ENCODE data around the gene DNAJB13. TPM values are rescaled to one million over a fixed set of nuclear protein-coding genes. Genes with fewer than 3 reads are reported as not detected.
A peak's percentile ranks its signal among the peaks of the same experiment; 100 is the strongest.

The DNAJB13 gene
- total RNA-seq, 5 donors from 2014 or later (not counting 1 experiment from before 2014, with no cell fraction given): 0.19 to 0.96 (median 0.30) TPM; not detected in 2

DNA sequence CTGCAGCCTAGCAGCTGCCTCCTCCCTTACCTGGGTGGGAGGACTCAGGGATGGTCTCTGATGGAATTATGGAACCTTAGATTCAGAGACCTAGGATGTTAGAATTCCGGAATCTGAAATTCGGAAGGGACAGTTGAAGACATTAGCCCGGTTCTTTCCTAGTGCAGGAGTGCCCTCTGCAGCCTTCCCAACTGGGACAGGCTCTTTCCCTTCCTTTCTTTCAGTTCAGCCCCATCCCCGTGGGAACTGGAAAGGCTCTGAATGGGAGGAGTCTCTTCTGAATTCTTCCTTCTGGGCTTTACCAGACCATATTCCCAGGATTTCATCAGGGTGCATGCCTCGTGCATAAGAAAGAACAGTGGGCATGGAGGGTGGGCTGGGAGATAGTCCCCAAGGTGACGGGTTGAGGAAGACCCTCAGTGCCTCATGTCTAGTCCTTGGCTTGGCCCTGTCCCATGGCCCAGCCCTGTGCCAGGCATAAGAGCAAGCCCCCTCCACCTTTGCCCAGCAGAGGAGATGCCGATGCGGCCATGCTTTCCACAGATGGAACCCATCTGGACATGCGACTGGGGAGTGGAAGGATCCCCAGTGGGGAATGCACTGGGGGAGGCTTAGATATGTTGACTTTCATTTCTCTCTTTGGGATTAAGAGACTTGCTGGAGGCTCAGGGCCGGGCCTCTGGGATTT is 14.4 kb downstream of the DNAJB13 start:
- no peaks in the 10 kb centered on the region for H3K36me3 Mint-ChIP-seq
- POLR2A ChIA-PET: no interaction called here
- peaks cover 37 to 52% (median 48%) of the 10 kb centered on the region in 3 donors for H3K4me1 Mint-ChIP-seq
- H3K27me3 Mint-ChIP-seq: no peaks in the 10 kb centered on the region
- Histone ChIP-seq H3K4me3 (ENCODE audit: control insufficient read depth in 1 of 2, extremely low read depth in 1 of 2, low read length in 1 of 2) (peak overlapping the region in 1 of 2 donors; percentile 27), H3K36me3 (ENCODE audit: control insufficient read depth in 2 of 2, extremely low read depth in 1 of 2, insufficient read depth in 1 of 2, low read length in 1 of 2) (no peaks in the 10 kb centered on the region), H3K4me1 (ENCODE audit: control insufficient read depth in 1 of 2, extremely low read depth in 1 of 2, insufficient read depth in 2 of 2, low read length in 2 of 2) (peaks cover 32 to 63% of the 10 kb centered on the region in 2 experiments), H3K27ac (ENCODE audit: low read length) (no peak overlapping the region), H3K27me3 (replicated peaks in 1 of 2; ENCODE audit: control insufficient read depth in 2 of 2, extremely low read depth in 1 of 2, insufficient read depth in 2 of 2, low read length in 1 of 2) (peaks cover 0 to 3% of the 10 kb centered on the region in 2 experiments), H3K9me3 (no peaks in the 10 kb centered on the region)
- DNase-seq (no peak), ATAC-seq (replicated peaks in 1 of 4) (no peak)
- 82% methylated on average over 5 of the region's 10 CpGs for WGBS (ENCODE audit: insufficient coverage)
- CTCF ChIA-PET: interaction anchor here (0.8 to 1.8 kb wide), 5 partner anchors 15 to 68 kb away, joined by 3 to 7 read pairs (median 4); no protein-coding TSS in a partner anchor
- H3K27ac Mint-ChIP-seq: peak overlapping the region in 1 of 2 donors; percentile 55
- peak overlapping the region in 1 of 3 donors; percentile 67 for H3K4me3 Mint-ChIP-seq
- H3K9me3 Mint-ChIP-seq: no peaks in the 10 kb centered on the region

DNA sequence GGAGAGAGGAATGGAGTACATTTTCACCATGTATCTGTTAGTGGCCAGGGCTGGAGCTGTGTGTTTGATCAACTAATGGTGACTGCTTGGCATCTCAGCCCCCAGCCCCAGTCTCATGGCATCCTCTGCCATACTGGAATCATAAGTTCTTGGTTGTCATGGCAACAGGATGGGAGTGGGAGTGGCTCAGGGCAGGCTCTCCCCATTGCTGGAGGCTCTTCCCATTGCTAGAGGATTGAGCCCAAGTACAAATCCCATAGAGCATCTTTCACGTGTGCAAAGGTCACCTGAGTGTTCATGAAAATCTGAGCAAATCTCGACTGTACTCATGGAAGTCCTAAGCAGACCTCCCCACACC is 14.9 kb downstream of the DNAJB13 start:
- peaks cover 42 to 57% (median 53%) of the 10 kb centered on the region in 3 donors for H3K4me1 Mint-ChIP-seq
- no peaks in the 10 kb centered on the region for H3K27me3 Mint-ChIP-seq
- Histone ChIP-seq H3K9me3 (no peaks in the 10 kb centered on the region), H3K4me1 (ENCODE audit: control insufficient read depth in 1 of 2, extremely low read depth in 1 of 2, insufficient read depth in 2 of 2, low read length in 2 of 2) (peaks cover 36 to 68% of the 10 kb centered on the region in 2 experiments), H3K4me3 (ENCODE audit: control insufficient read depth in 1 of 2, extremely low read depth in 1 of 2, low read length in 1 of 2) (no peak overlapping the region), H3K27me3 (replicated peaks in 1 of 2; ENCODE audit: control insufficient read depth in 2 of 2, extremely low read depth in 1 of 2, insufficient read depth in 2 of 2, low read length in 1 of 2) (peaks cover 0 to 3% of the 10 kb centered on the region in 2 experiments), H3K27ac (ENCODE audit: low read length) (no peak overlapping the region), H3K36me3 (ENCODE audit: control insufficient read depth in 2 of 2, extremely low read depth in 1 of 2, insufficient read depth in 1 of 2, low read length in 1 of 2) (no peaks in the 10 kb centered on the region)
- peak overlapping the region; percentile 79 for H3K27ac Mint-ChIP-seq
- ChIA-PET CTCF (no interaction called here), POLR2A (interaction anchor here in 1 of 2 donors (1.3 kb wide), 1 partner anchor 14 kb away, joined by 6 read pairs; no protein-coding TSS in a partner anchor)
- H3K36me3 Mint-ChIP-seq: no peaks in the 10 kb centered on the region
- no peaks in the 10 kb centered on the region for H3K9me3 Mint-ChIP-seq
- ATAC-seq (replicated peaks in 1 of 4) (no peak), DNase-seq (no peak)
- WGBS (ENCODE audit: insufficient coverage): 60% methylated on average over 2 of the region's 2 CpGs
- peak overlapping the region in 1 of 3 donors; percentile 27 for H3K4me3 Mint-ChIP-seq

DNA sequence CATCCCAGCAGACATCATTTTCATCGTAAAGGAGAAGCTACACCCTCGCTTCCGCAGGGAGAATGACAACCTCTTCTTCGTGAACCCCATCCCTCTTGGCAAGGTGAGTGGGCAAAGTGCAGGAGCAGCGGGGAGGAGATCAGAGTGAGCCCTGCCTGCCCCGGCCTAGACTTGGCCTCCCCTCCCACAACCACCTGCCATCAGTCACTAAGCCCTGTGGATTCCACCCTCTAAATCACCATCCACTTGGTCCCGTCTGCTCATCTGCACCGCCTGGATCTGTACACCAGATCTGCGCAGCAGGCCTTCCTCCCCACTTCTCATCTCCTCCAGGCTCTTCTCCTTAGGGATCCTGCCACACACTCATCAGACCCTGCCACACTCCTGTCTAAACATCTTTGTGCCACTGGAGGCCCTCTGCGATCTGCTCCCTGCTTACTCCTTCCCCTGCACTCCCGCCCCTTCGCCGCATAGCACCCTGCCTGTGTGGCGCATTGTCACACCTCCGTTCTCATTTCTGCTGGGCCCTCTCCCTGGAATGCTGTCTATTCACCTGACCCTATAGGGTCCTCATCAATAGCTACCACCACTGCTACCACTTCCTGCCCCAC is 17.6 kb downstream of the DNAJB13 start:
- Histone ChIP-seq H3K36me3 (ENCODE audit: control insufficient read depth in 2 of 2, extremely low read depth in 1 of 2, insufficient read depth in 1 of 2, low read length in 1 of 2) (peaks cover 0 to 4% of the 10 kb centered on the region in 2 donors), H3K27me3 (replicated peaks in 1 of 2; ENCODE audit: control insufficient read depth in 2 of 2, extremely low read depth in 1 of 2, insufficient read depth in 2 of 2, low read length in 1 of 2) (no peaks in the 10 kb centered on the region), H3K4me1 (ENCODE audit: control insufficient read depth in 1 of 2, extremely low read depth in 1 of 2, insufficient read depth in 2 of 2, low read length in 2 of 2) (peaks cover 51 to 96% of the 10 kb centered on the region in 2 experiments), H3K9me3 (no peaks in the 10 kb centered on the region), H3K27ac (ENCODE audit: low read length) (peak overlapping the region; percentile 76), H3K4me3 (ENCODE audit: control insufficient read depth in 1 of 2, extremely low read depth in 1 of 2, low read length in 1 of 2) (no peak overlapping the region)
- DNase-seq (no peak), ATAC-seq (replicated peaks in 1 of 4) (no peak)
- H3K36me3 Mint-ChIP-seq: no peaks in the 10 kb centered on the region
- no peaks in the 10 kb centered on the region for H3K27me3 Mint-ChIP-seq
- H3K27ac Mint-ChIP-seq: peak overlapping the region; percentile 98 to 100
- POLR2A ChIA-PET: interaction anchor here (0.8 to 1.6 kb wide), 2 partner anchors 11 kb away, joined by 3 to 11 read pairs; no protein-coding TSS in a partner anchor
- H3K4me3 Mint-ChIP-seq: peak overlapping the region in 1 of 3 donors; percentile 89
- CTCF ChIA-PET: interaction anchor here in 1 of 2 donors (4.5 kb wide), 1 partner anchor 13 kb away, joined by 15 read pairs; the partner anchor contains the start of gene UCP2
- no peaks in the 10 kb centered on the region for H3K9me3 Mint-ChIP-seq
- peaks cover 70 to 84% (median 80%) of the 10 kb centered on the region in 3 donors for H3K4me1 Mint-ChIP-seq
- 89% methylated on average over 14 of the region's 15 CpGs for WGBS (ENCODE audit: insufficient coverage)

DNA sequence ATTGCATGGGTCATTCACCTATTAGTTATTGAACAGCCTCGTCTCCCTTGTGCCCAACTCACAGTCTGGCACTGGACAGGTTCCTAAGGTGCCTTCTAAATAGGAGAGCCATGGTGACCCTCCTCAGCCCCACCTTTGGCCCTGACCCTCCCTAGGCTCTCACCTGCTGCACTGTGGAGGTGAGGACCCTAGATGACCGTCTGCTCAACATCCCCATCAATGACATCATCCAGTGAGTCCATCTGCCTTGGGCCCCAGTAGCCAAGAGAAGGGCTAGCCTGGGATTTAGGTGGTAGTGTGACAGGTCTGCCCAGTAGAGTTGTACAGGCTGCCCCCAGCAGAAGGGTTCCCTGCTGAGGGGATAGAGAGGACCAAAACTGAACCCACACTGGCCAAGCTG is 18.3 kb downstream of the DNAJB13 start:
- ATAC-seq (replicated peaks in 1 of 4): no peak
- ChIA-PET CTCF (interaction anchor here in 1 of 2 donors (1.0 to 4.5 kb wide), 2 partner anchors 12 to 41 kb away, joined by 3 to 15 read pairs; partner anchors contain the start of gene UCP2), POLR2A (interaction anchor here (1.1 to 2.9 kb wide), 5 partner anchors 12 to 36 kb away, joined by 4 to 15 read pairs (median 5); no protein-coding TSS in a partner anchor)
- H3K9me3 ChIP-seq: no peaks in the 10 kb centered on the region
- peaks cover 3% of the 10 kb centered on the region for H3K36me3 Mint-ChIP-seq
- peaks cover under 1 to 5% of the 10 kb centered on the region in 2 donors for H3K36me3 ChIP-seq (ENCODE audit: control insufficient read depth in 2 of 2, extremely low read depth in 1 of 2, insufficient read depth in 1 of 2, low read length in 1 of 2)
- peak overlapping the region in 1 of 3 donors; percentile 89 for H3K4me3 Mint-ChIP-seq
- peak overlapping the region; percentile 76 for H3K27ac ChIP-seq (ENCODE audit: low read length)
- no peaks in the 10 kb centered on the region for H3K27me3 ChIP-seq (replicated peaks in 1 of 2; ENCODE audit: control insufficient read depth in 2 of 2, extremely low read depth in 1 of 2, insufficient read depth in 2 of 2, low read length in 1 of 2)
- H3K27ac Mint-ChIP-seq: peak overlapping the region; percentile 98 to 100
- 100% methylated on average over 1 of the region's 2 CpGs for WGBS (ENCODE audit: insufficient coverage)
- H3K9me3 Mint-ChIP-seq: no peaks in the 10 kb centered on the region
- no peak for DNase-seq
- H3K4me1 Mint-ChIP-seq: peaks cover 72 to 87% (median 83%) of the 10 kb centered on the region in 3 donors
- peaks cover 51 to 100% of the 10 kb centered on the region in 2 experiments for H3K4me1 ChIP-seq (ENCODE audit: control insufficient read depth in 1 of 2, extremely low read depth in 1 of 2, insufficient read depth in 2 of 2, low read length in 2 of 2)
- no peak overlapping the region for H3K4me3 ChIP-seq (ENCODE audit: control insufficient read depth in 1 of 2, extremely low read depth in 1 of 2, low read length in 1 of 2)
- H3K27me3 Mint-ChIP-seq: no peaks in the 10 kb centered on the region

DNA sequence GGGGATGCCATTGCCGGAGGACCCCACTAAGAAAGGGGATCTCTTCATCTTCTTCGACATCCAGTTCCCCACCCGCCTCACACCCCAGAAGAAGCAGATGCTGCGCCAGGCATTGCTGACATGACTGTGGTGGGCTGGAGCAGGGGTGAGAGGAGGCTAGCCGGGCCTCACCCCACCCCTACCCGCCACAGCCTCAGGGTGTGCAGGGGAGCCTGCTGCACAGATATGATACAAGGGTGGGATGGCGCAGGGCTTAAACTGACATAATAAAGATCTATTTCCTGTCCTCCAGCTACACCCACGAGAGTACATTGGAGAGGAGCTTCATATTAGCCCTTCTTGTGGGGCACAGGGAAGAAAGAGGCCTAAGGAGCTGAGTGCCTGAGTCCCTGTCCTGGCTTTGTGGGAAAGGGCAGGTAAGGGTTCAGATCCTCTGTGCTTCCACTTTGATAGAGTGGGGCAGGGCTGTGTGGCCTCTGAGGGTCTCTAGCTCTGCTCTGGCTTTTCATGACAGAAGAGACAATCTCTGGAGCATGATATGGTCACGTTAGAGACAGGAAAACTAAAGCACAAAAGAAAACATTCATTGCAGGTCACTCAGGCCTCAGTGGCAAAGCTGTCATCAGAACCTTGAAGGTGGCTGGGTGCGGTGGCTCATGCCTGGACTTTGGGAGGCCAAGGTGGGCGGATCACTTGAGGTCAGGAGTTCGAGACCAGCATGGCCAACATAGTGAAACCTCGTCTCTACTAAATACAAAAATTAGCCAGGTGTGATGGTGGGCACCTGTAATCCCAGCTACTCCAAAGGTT is 19.4 kb downstream of the DNAJB13 start:
- Histone ChIP-seq H3K4me1 (ENCODE audit: control insufficient read depth in 1 of 2, extremely low read depth in 1 of 2, insufficient read depth in 2 of 2, low read length in 2 of 2) (peaks cover 57 to 100% of the 10 kb centered on the region in 2 experiments), H3K4me3 (ENCODE audit: control insufficient read depth in 1 of 2, extremely low read depth in 1 of 2, low read length in 1 of 2) (no peak overlapping the region), H3K36me3 (ENCODE audit: control insufficient read depth in 2 of 2, extremely low read depth in 1 of 2, insufficient read depth in 1 of 2, low read length in 1 of 2) (peaks cover 6 to 16% of the 10 kb centered on the region in 2 donors), H3K27ac (ENCODE audit: low read length) (peak overlapping the region; percentile 76), H3K27me3 (replicated peaks in 1 of 2; ENCODE audit: control insufficient read depth in 2 of 2, extremely low read depth in 1 of 2, insufficient read depth in 2 of 2, low read length in 1 of 2) (no peaks in the 10 kb centered on the region), H3K9me3 (no peaks in the 10 kb centered on the region)
- ATAC-seq (replicated peaks in 1 of 4) (peak; percentile 34 to 40 (median 38)), DNase-seq (peak in 34 of 35 experiments; percentile 28 to 72 (median 54))
- CTCF ChIA-PET: interaction anchor here (0.7 to 4.5 kb wide), 6 partner anchors 11 to 40 kb away, joined by 3 to 15 read pairs (median 3); partner anchors contain the start of gene UCP2 (in 1 of the 2)
- peaks cover 77 to 87% (median 84%) of the 10 kb centered on the region in 3 donors for H3K4me1 Mint-ChIP-seq
- no peaks in the 10 kb centered on the region for H3K27me3 Mint-ChIP-seq
- 63% methylated on average over 3 of the region's 13 CpGs for WGBS (ENCODE audit: insufficient coverage)
- POLR2A ChIA-PET: interaction anchor here (0.5 to 2.9 kb wide), 13 partner anchors 10 to 604 kb away, joined by 3 to 33 read pairs (median 4); no protein-coding TSS in a partner anchor
- peak overlapping the region; percentile 98 to 100 for H3K27ac Mint-ChIP-seq
- H3K9me3 Mint-ChIP-seq: no peaks in the 10 kb centered on the region
- peak overlapping the region in 1 of 3 donors; percentile 89 for H3K4me3 Mint-ChIP-seq
- peaks cover 14% of the 10 kb centered on the region for H3K36me3 Mint-ChIP-seq
